Stimulated activated memory B cell treated with anti-CD40 and anti-IgM and Interleukin-4, amounts not matched to agents 10 μg/mL and 1 μg/mL and 100 μg/mL, for 72 hours (primary cell): ENCODE data around the gene ADAMTS3.

Experiments used
- ATAC-seq: fragments of 150-1000 bp; cut with Tn5 transposase; 2 replicates; pipeline ENCODE4 v1.10.0; 2021
- H3K27ac Mint-ChIP-seq: one replicate; pipeline ENCODE4 v1.8.0; 2022; ENCODE audit warnings: mild to moderate bottlenecking, mixed read lengths
- H3K27me3 Mint-ChIP-seq: one replicate; pipeline ENCODE4 v1.8.0; 2022; ENCODE audit warnings: mixed read lengths
- H3K36me3 Mint-ChIP-seq: one replicate; pipeline ENCODE4 v1.8.0; 2022; ENCODE audit warnings: mixed read lengths
- H3K4me1 Mint-ChIP-seq: one replicate; pipeline ENCODE4 v1.8.0; 2022; ENCODE audit warnings: mixed read lengths
- H3K4me3 Mint-ChIP-seq: one replicate; pipeline ENCODE4 v1.8.0; 2022; ENCODE audit warnings: mild to moderate bottlenecking, moderate library complexity, mixed read lengths
- H3K9me3 Mint-ChIP-seq: one replicate; pipeline ENCODE4 v1.8.0; 2022; ENCODE audit warnings: mixed read lengths

Gene ADAMTS3

GRCh38 chr4:72463724-72464123 is 105.3 kb downstream of the ADAMTS3 start:
- no peak for ATAC-seq
- H3K27me3 Mint-ChIP-seq, result no peaks in the 10 kb centered on the region
- H3K4me3 Mint-ChIP-seq, result no peak overlapping the region
- H3K9me3 Mint-ChIP-seq, result no peaks in the 10 kb centered on the region
- H3K36me3 Mint-ChIP-seq, result no peaks in the 10 kb centered on the region
- H3K4me1 Mint-ChIP-seq, result no peaks in the 10 kb centered on the region
- H3K27ac Mint-ChIP-seq, result no peak overlapping the region

- Mint-ChIP-seq H3K4me1 (no peaks in the 10 kb centered on the region), H3K36me3 (no peaks in the 10 kb centered on the region), H3K27ac (no peak overlapping the region), H3K9me3 (peaks cover 3% of the 10 kb centered on the region), H3K27me3 (no peaks in the 10 kb centered on the region), H3K4me3 (no peak overlapping the region)
- ATAC-seq, result no peak
These were observed 111.9 kb downstream of the ADAMTS3 start for GRCh38 chr4:72457158-72457557.

GRCh38 chr4:72451349-72451748 is 117.7 kb downstream of the ADAMTS3 start:
- no peak for ATAC-seq
- no peaks in the 10 kb centered on the region for H3K36me3 Mint-ChIP-seq
- H3K4me3 Mint-ChIP-seq, result no peak overlapping the region
- no peaks in the 10 kb centered on the region for H3K4me1 Mint-ChIP-seq
- no peak overlapping the region for H3K27ac Mint-ChIP-seq
- H3K27me3 Mint-ChIP-seq, result no peaks in the 10 kb centered on the region
- H3K9me3 Mint-ChIP-seq, result peaks cover 3% of the 10 kb centered on the region

GRCh38 chr4:72449705-72450104 is 119.3 kb downstream of the ADAMTS3 start:
- H3K27ac Mint-ChIP-seq, result no peak overlapping the region
- H3K9me3 Mint-ChIP-seq, result no peaks in the 10 kb centered on the region
- no peaks in the 10 kb centered on the region for H3K4me1 Mint-ChIP-seq
- H3K4me3 Mint-ChIP-seq, result no peak overlapping the region
- H3K27me3 Mint-ChIP-seq, result no peaks in the 10 kb centered on the region
- no peak for ATAC-seq
- H3K36me3 Mint-ChIP-seq, result no peaks in the 10 kb centered on the region

GRCh38 chr4:72448231-72448630 is 120.8 kb downstream of the ADAMTS3 start:
- H3K4me3 Mint-ChIP-seq, result no peak overlapping the region
- no peak overlapping the region for H3K27ac Mint-ChIP-seq
- no peaks in the 10 kb centered on the region for H3K4me1 Mint-ChIP-seq
- no peaks in the 10 kb centered on the region for H3K27me3 Mint-ChIP-seq
- no peaks in the 10 kb centered on the region for H3K36me3 Mint-ChIP-seq
- H3K9me3 Mint-ChIP-seq, result no peaks in the 10 kb centered on the region
- ATAC-seq, result no peak

- H3K4me3 Mint-ChIP-seq, result no peak overlapping the region
- no peak for ATAC-seq
- H3K27ac Mint-ChIP-seq, result no peak overlapping the region
These were observed 122.5 kb downstream of the ADAMTS3 start for GRCh38 chr4:72446353-72447055.

GRCh38 chr4:72444092-72444491 is 124.9 kb downstream of the ADAMTS3 start:
- Mint-ChIP-seq H3K4me1 (no peaks in the 10 kb centered on the region), H3K27me3 (no peaks in the 10 kb centered on the region), H3K27ac (no peak overlapping the region), H3K4me3 (no peak overlapping the region), H3K36me3 (no peaks in the 10 kb centered on the region), H3K9me3 (no peaks in the 10 kb centered on the region)
- no peak for ATAC-seq

More at GRCh38 chr4:72446353-72447055, 122.5 kb downstream of the ADAMTS3 start:
- no peaks in the 10 kb centered on the region for H3K36me3 Mint-ChIP-seq
- H3K9me3 Mint-ChIP-seq, result no peaks in the 10 kb centered on the region
- no peaks in the 10 kb centered on the region for H3K27me3 Mint-ChIP-seq
- no peaks in the 10 kb centered on the region for H3K4me1 Mint-ChIP-seq

GRCh38 chr4:72442715-72443114 is 126.3 kb downstream of the ADAMTS3 start:
- no peak overlapping the region for H3K27ac Mint-ChIP-seq
- H3K4me3 Mint-ChIP-seq, result no peak overlapping the region
- ATAC-seq, result no peak
- no peaks in the 10 kb centered on the region for H3K4me1 Mint-ChIP-seq
- no peaks in the 10 kb centered on the region for H3K36me3 Mint-ChIP-seq
- H3K9me3 Mint-ChIP-seq, result no peaks in the 10 kb centered on the region
- no peaks in the 10 kb centered on the region for H3K27me3 Mint-ChIP-seq

GRCh38 chr4:72442147-72442546 is 126.9 kb downstream of the ADAMTS3 start:
- Mint-ChIP-seq H3K9me3 (no peaks in the 10 kb centered on the region), H3K36me3 (no peaks in the 10 kb centered on the region), H3K27me3 (no peaks in the 10 kb centered on the region), H3K4me3 (no peak overlapping the region), H3K4me1 (no peaks in the 10 kb centered on the region), H3K27ac (no peak overlapping the region)
- no peak for ATAC-seq

GRCh38 chr4:72440386-72440785 is 128.6 kb downstream of the ADAMTS3 start:
- no peaks in the 10 kb centered on the region for H3K4me1 Mint-ChIP-seq
- ATAC-seq, result no peak
- H3K27ac Mint-ChIP-seq, result no peak overlapping the region
- no peaks in the 10 kb centered on the region for H3K9me3 Mint-ChIP-seq
- no peaks in the 10 kb centered on the region for H3K27me3 Mint-ChIP-seq
- H3K4me3 Mint-ChIP-seq, result no peak overlapping the region
- no peaks in the 10 kb centered on the region for H3K36me3 Mint-ChIP-seq

GRCh38 chr4:72432975-72433374 is 136.0 kb downstream of the ADAMTS3 start:
- Mint-ChIP-seq H3K36me3 (no peaks in the 10 kb centered on the region), H3K27ac (no peak overlapping the region), H3K4me3 (no peak overlapping the region), H3K27me3 (no peaks in the 10 kb centered on the region), H3K4me1 (no peaks in the 10 kb centered on the region), H3K9me3 (no peaks in the 10 kb centered on the region)
- ATAC-seq, result no peak

- H3K36me3 Mint-ChIP-seq, result no peaks in the 10 kb centered on the region
- no peaks in the 10 kb centered on the region for H3K9me3 Mint-ChIP-seq
- H3K27me3 Mint-ChIP-seq, result no peaks in the 10 kb centered on the region
- H3K4me3 Mint-ChIP-seq, result no peak overlapping the region
- H3K4me1 Mint-ChIP-seq, result no peaks in the 10 kb centered on the region
- H3K27ac Mint-ChIP-seq, result no peak overlapping the region
- ATAC-seq, result no peak
These were observed 136.7 kb downstream of the ADAMTS3 start for GRCh38 chr4:72432282-72432681.

- Mint-ChIP-seq H3K4me3 (no peak overlapping the region), H3K36me3 (no peaks in the 10 kb centered on the region)
- no peak for ATAC-seq
These were observed 138.0 kb downstream of the ADAMTS3 start for GRCh38 chr4:72430988-72431387.

GRCh38 chr4:72430050-72430449 is 139.0 kb downstream of the ADAMTS3 start:
- ATAC-seq, result peak; percentile 8
- H3K27me3 Mint-ChIP-seq, result no peaks in the 10 kb centered on the region
- no peaks in the 10 kb centered on the region for H3K4me1 Mint-ChIP-seq
- H3K36me3 Mint-ChIP-seq, result no peaks in the 10 kb centered on the region
- no peaks in the 10 kb centered on the region for H3K9me3 Mint-ChIP-seq
- no peak overlapping the region for H3K4me3 Mint-ChIP-seq
- no peak overlapping the region for H3K27ac Mint-ChIP-seq

More at GRCh38 chr4:72430988-72431387, 138.0 kb downstream of the ADAMTS3 start:
- Mint-ChIP-seq H3K9me3 (no peaks in the 10 kb centered on the region), H3K4me1 (no peaks in the 10 kb centered on the region), H3K27ac (no peak overlapping the region), H3K27me3 (no peaks in the 10 kb centered on the region)

GRCh38 chr4:72429397-72429889 is 139.6 kb downstream of the ADAMTS3 start:
- ATAC-seq, result no peak
- no peak overlapping the region for H3K27ac Mint-ChIP-seq
- H3K27me3 Mint-ChIP-seq, result no peaks in the 10 kb centered on the region
- no peaks in the 10 kb centered on the region for H3K36me3 Mint-ChIP-seq
- H3K9me3 Mint-ChIP-seq, result no peaks in the 10 kb centered on the region
- H3K4me1 Mint-ChIP-seq, result no peaks in the 10 kb centered on the region
- H3K4me3 Mint-ChIP-seq, result no peak overlapping the region

- no peaks in the 10 kb centered on the region for H3K36me3 Mint-ChIP-seq
- H3K9me3 Mint-ChIP-seq, result no peaks in the 10 kb centered on the region
- H3K27ac Mint-ChIP-seq, result no peak overlapping the region
- H3K27me3 Mint-ChIP-seq, result no peaks in the 10 kb centered on the region
- no peaks in the 10 kb centered on the region for H3K4me1 Mint-ChIP-seq
- H3K4me3 Mint-ChIP-seq, result no peak overlapping the region
- no peak for ATAC-seq
These were observed 142.0 kb downstream of the ADAMTS3 start for GRCh38 chr4:72427057-72427456.
